ENCODE results near the gene MAGOHB. TPM values are rescaled to one million over a fixed set of nuclear protein-coding genes. Genes with fewer than 3 reads are reported as not detected.

MAGOHB gene
- total RNA-seq, 4 donors from 2014 or later, result 4.9 to 12.6 (median 7.6) TPM

DNA sequence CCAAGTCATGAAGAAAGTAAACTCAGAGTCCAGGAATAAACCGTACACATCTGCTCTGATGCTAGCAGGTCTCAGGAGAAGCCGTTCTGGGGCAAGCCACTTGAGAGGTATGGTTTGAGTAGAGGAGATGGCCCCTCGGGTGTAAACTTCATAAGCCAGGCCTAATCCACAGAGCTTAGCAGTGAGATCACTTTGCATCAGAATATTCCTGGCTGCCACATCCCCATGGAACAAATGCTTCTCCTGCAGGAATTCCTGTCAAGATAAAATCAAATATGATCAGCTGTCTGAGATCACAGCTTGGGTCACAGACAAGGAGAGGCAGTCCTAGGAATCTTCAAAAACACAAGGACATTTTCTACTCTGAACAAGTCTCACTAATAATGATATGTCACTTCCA, 11.2 kb upstream of the MAGOHB start:
- ATAC-seq (ENCODE audit: low FRiP score) (no peak), DNase-seq (ENCODE audit: low spot score) (no peak)
- no peak for TF ChIP-seq CTCF (IDR thresholded peaks at IDR 0.05)

GRCh38 chr12:10623131-10623530, 9.7 kb upstream of the MAGOHB start:
- DNase-seq (ENCODE audit: low spot score) (no peak), ATAC-seq (ENCODE audit: low FRiP score) (no peak)
- TF ChIP-seq CTCF (IDR thresholded peaks at IDR 0.05), result no peak

- DNase-seq (ENCODE audit: low spot score), result no peak
- ATAC-seq (ENCODE audit: low FRiP score), result no peak
- no peak for TF ChIP-seq CTCF (IDR thresholded peaks at IDR 0.05)
Observed at GRCh38 chr12:10621278-10621677, 7.9 kb upstream of the MAGOHB start.

GRCh38 chr12:10620078-10620779, 6.8 kb upstream of the MAGOHB start:
- ATAC-seq (ENCODE audit: low FRiP score) (no peak), DNase-seq (ENCODE audit: low spot score) (no peak)
- no peak for TF ChIP-seq CTCF (IDR thresholded peaks at IDR 0.05)

DNA sequence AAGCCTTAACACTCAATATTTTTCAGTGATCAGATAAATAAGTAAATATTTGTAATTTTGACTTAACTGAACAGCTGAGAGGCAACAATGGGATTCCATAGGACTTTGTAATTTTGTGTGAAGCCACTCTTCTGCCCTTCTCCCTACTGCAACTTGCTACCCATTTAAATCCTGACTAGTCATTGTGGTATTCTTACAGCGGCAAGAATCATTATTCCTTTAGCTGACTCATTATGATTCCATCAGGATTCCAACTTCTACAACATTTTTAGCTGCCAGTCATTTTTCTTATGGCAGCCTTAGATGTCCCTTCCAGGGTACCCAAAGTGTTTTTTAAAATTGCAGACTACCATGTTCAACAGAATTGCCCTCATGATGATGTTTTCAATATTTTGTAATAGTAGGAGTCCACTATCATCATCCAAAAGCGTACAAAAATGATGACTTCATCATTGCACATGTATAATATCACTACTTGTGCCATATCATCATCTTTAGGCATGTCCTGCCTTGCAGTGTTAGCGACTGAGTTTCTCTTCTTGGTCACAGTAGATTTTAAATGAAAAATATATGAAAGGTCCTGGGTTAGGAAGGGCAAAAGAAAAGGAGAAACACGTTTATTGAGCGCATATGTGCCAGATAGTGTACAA, 5.1 kb upstream of the MAGOHB start:
- no peak for TF ChIP-seq CTCF (IDR thresholded peaks at IDR 0.05)
- DNase-seq (ENCODE audit: low spot score) (no peak), ATAC-seq (ENCODE audit: low FRiP score) (no peak)

DNA sequence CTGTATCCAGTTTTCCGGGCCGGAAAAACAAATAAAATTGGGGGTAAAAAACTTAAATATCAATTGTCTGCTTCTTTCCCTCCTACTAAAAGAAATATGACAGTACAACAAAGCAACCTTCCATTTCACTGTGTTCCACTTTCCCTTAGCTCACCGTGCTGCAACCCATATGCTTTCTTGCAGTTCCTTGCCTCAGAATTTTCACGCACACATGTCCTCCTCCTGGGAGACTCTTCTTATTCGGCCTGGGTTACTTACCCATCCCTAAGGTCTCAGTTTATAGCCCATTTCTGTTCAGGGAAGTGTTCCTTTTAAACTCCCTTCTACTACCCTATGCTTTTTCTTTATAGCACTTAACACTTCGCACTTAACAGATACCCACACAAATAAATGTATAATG, 4.5 kb upstream of the MAGOHB start:
- no peak for DNase-seq (ENCODE audit: low spot score)
- no peak for ATAC-seq (ENCODE audit: low FRiP score)
- no peak for TF ChIP-seq CTCF (IDR thresholded peaks at IDR 0.05)

DNA sequence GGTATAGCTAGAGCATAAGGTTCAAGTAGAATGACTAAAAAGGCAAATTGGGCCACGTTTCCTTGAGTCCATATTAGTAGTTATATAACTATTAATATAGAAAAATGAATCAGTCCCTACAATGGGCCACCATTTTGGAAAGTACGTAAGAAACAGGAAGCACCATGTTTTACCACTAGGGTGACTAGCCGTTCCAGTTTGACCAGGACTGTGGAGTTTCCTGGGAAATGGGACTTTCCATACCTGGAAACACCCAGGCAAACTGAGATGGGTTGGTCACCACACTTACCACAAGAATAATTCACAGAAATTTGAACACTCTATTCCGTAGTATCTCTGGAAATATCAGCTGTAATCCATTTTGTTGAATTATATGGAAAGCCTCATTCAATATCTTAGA, 2.1 kb upstream of the MAGOHB start:
- ATAC-seq (ENCODE audit: low FRiP score), result no peak
- DNase-seq (ENCODE audit: low spot score), result no peak
- no peak for TF ChIP-seq CTCF (IDR thresholded peaks at IDR 0.05)
